HG03064 (cell line): Measurements from ENCODE around the gene SIAH3.

ENCODE experiments used
- ATAC-seq: cut with Tn5 transposase; IDR thresholded peaks from one replicate; pipeline ENCODE4 v1.9.1; 2021; ENCODE audit warnings: low read depth; ENCODE audit not compliant: unreplicated experiment

SIAH3 gene

DNA sequence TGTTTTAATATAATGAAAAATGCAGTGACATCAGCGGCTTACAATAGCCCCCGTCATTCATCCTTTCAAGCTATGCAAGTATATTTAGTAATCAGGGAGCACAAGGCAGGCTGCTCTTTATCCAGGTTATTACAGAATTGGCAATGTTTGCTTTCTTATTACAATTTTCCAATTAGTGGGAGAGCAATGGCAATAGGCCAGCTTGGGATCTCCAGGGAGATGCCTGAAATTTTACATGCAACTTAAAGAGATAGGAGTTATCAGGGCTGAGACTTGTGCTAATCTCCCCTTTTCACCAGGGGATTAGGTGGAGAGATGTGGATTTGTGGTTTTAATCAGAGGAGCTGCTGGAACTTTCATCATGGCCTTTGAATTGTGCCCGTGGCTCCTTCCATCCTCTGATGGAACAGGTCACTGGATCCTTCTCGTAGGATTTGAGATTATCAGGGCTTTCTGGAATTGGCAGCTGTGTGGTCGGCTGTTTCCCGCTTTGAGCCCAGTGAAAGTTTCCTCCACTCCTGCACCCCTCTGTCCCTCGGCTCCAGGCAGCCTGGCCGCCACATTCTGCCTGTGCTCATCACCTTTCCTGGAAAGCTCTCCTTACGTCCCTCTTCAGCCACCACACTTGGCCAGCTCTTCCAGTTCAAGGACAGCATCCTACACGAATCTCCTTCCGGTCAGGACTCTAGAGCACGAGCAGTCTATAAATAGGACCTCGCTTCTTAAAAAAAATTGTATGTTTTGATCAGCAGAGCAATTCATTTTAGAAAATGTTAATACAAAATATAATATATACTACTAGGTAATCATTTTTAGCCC, 102.4 kb downstream of the SIAH3 start:
- ATAC-seq: no peak

DNA sequence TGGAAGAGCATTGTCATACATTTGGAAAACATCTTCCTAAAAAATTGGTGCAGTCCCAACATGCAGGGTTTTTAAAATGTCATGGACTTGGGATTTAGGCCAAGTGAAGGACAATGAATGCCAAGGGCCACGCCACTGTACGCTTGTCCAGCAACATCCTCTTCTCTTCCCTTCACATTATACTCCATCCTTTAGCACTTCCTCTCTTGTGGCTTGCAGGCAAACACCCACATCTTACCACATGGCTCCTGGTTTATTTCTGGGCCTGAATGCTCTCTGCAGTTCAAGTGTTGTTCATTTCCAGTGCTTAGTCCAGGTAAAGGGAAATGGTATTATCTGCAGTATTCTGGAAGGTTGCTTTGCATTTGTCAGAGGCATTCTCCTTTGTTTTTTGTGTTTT, 104.5 kb downstream of the SIAH3 start:
- ATAC-seq: no peak

DNA sequence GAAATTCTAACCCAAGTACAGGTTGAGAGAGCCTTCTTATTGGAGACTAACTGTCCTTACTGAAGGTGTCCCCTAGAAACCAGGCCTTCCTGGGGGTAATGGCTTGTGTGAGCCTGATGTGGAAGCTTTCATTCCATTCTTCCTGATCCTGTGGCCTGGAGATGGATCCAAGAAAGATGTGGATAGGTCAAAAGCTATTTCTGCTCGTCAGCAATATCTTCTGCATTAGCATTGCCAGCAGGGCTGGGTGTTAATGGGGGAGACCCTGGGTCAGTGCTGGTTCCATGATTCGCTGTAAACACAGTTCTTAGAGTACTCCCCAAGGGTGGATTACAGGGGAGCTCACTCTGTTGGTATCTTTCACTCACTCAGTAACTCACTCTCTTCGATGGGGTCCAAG, 106.6 kb downstream of the SIAH3 start:
- ATAC-seq: no peak

DNA sequence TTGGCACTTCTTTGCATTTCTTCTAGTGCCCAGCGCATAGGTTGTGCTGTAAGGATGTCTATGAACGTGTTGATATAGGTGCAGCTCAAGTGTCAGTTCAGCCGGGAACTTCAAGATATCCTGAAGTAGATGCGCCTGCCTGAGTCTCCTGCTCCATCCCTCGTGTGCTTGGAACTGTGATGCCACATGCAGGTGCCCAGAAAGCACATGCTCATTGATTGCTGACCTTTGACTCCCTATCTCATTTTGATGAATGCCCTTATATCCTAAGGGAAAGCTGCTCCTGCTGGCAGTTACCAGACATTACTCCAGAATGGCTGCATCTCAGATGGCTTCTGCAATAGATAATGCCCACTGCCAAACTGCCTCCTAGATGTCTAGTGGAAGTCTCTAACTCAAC, 108.6 kb downstream of the SIAH3 start:
- no peak for ATAC-seq

DNA sequence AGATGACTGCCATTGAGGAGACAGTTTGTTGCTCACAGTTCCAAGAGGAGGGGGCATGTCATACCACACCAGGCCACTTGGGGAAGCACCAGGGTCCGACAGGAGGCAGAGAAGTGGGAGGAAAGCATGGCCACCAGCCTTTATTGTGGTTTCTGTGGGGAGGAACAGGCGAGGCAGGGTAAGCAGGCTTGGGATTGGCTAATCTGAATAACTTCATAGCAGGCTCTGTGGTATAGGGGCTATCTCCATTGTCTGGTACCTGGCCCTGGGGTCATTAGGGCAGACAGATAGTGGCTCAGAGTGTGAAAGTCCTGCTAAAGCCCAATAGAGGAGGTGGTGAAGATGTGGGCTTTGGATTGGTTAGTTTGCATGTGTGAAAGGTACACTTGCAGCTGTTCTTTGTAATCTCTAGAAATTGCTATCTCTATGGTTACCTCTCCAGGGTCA, 114.0 kb downstream of the SIAH3 start:
- ATAC-seq: no peak

DNA sequence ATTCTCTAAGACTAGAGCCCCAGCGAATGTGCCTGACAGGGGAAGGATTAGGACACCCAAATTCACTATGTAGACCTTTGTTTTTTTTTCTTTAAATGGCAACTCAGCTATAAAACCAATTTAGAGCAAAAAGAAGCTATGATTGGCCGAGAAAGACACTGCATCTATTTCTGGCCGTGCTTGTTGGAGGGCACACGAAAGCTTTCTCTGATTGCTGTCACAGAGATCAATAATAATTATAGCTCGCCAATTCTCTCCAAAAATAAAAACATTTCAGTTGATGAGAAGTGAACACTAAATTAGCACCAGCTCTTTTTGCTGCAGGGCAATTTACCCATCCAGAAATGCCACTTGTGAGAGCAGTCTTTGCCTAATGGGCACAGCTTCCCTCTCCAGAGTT, 118.2 kb downstream of the SIAH3 start:
- no peak for ATAC-seq

DNA sequence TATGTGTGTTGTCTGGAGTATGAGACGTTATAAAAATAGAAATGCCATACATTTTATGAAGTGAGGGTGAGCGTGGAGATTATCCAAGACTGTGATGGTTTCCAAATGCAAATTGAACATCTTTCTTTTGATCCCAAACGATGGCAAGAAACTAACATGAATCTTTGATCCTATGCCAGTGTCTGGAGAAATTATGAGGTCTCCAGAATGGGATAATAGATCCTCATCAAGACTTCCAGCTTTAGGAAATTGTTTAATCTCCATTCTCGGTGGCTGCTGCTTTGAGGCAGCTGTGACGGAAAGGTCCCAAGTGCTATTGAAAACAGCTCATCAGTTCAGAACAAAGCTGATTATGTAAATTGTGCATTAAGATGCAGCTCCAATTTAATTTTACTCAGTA, 118.6 kb downstream of the SIAH3 start:
- ATAC-seq: no peak

DNA sequence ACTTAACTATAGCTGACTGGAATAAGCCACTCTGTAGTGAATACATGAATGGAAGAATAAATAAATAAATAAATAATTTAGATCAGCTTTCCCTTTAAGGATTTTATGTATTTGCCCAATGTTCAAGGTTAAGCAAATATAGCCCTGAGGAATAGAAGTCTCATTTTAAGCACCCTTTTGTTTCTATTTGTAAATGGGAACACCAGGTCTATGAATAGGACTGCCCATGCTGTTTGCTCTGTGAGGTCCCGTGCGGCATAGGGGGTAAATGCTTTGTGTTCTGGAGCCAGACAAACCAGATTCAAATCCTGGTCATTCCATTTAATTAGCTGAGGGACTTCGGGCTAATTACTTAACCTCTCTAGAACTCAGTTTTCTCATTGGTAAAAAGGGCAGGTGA, 120.1 kb downstream of the SIAH3 start:
- ATAC-seq: no peak

DNA sequence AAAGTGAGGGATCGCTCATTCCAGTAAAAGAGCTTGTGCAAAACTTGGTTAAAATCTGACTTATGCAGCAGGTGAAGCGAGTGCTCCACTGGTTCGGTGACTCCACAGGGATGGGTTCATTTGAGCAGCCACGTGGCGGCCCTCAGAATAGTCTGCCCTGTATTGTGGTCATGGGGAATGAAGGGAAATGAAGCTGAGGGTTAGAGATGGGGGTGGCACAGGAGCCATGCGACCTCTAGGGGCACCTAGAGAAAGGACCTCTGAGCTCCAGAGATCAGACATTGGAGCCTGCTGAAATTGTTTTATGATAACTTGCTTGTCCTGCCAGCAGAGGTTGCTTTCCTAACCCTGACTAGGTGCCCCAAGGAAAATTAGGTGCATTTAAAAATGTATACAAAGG, 122.8 kb downstream of the SIAH3 start:
- ATAC-seq: no peak
